Kidney (tissue), 14 donors: Measurements from ENCODE around the gene BCL3. TPM values are rescaled to one million over a fixed set of nuclear protein-coding genes. Genes with fewer than 3 reads are reported as not detected.

Experiments
- DNase-seq, 5 donors: peaks; one replicate each; pipeline ENCODE4 v3.0.0-alpha.2; 2013 to 2020
- FAIRE-seq: peaks from 2 replicates; lab custom pipeline; 2012; peaks lifted over from hg19 to GRCh38; lab: Jason Lieb, UNC
- H3K27ac ChIP-seq, 2 donors: one replicate each; pipeline ENCODE4 v1.7.0; 2013; ENCODE audit warnings: low read depth in 2 of 2, low read length in 2 of 2, inconsistent platforms in 1 of 2
- H3K27me3 ChIP-seq: one replicate; pipeline ENCODE4 v1.7.1; 2013; ENCODE audit warnings: low read length, inconsistent platforms; ENCODE audit not compliant: control insufficient read depth, insufficient read depth
- H3K36me3 ChIP-seq, 3 donors: one replicate each; pipeline versions ENCODE4 v1.7.0 to v1.7.1; 2013; ENCODE audit warnings: low read length in 3 of 3, control low read depth in 1 of 3, inconsistent platforms in 1 of 3; ENCODE audit not compliant: insufficient read depth in 3 of 3, control insufficient read depth in 2 of 3
- H3K4me1 ChIP-seq, 3 donors: one replicate each; pipeline versions ENCODE4 v1.7.0 to v1.7.1; 2013; ENCODE audit warnings: low read length in 3 of 3, inconsistent platforms in 1 of 3, low read depth in 1 of 3; ENCODE audit not compliant: control insufficient read depth in 2 of 3, insufficient read depth in 2 of 3
- H3K4me3 ChIP-seq, 3 donors: one replicate each; pipeline versions ENCODE4 v1.7.0 to v1.8.1; 2013; ENCODE audit warnings: low read length in 3 of 3, control low read depth in 1 of 3, inconsistent platforms in 1 of 3
- H3K9ac ChIP-seq, 3 donors: one replicate each; pipeline versions ENCODE4 v1.7.0 to v1.7.1; 2013; ENCODE audit warnings: low read length in 3 of 3, control low read depth in 1 of 3, inconsistent platforms in 1 of 3
- H3K9me3 ChIP-seq, 3 donors: one replicate each; pipeline versions ENCODE4 v1.7.0 to v1.7.1; 2013; ENCODE audit warnings: low read length in 3 of 3, control low read depth in 1 of 3, inconsistent platforms in 1 of 3; ENCODE audit not compliant: control insufficient read depth in 2 of 3, insufficient read depth in 1 of 3
- CTCF ChIP-seq: IDR thresholded peaks from 3 replicates; pipeline ENCODE4 v1.5.1; 2012; ENCODE audit warnings: mild to moderate bottlenecking, moderate library complexity, borderline replicate concordance; ENCODE audit not compliant: insufficient read depth; ENCODE audit errors: extremely low read depth
- intact Hi-C: fragments of 100-400 bp; cut with DNase I; formaldehyde crosslinking; loops from one replicate; pipeline ENCODE4 v1.11.1; 2022
- polyA plus RNA-seq: library from polyadenylated mRNA; stranded (reverse); fragments of 350-450 nt; fragmentation: Illumina TruSeq; extraction: RNeasy Lipid Tissue Mini Kit (QIAGEN cat#74804); gene quantifications from one replicate; pipeline ENCODE4 v1.2.3, GENCODE V29; 2014; ENCODE audit warnings: low read depth, low replicate concordance; ENCODE audit not compliant: insufficient read depth
- total RNA-seq: library from RNA; stranded (reverse); fragmentation: NEBNext Ultra II Directional; extraction: Animal tissue kit (Norgen Biotek cat#: 25700); gene quantifications from one replicate; pipeline ENCODE4 v1.2.1, GENCODE V29; 2021
- donor health status: control.
- donor health status: control.
- donor health status: control.
- donor health status: control.
- donor health status: control.
- donor health status: DM: yes; HTN: yes; CAD: no.
- donor health status: Normal renal cell carcinoma (clear cell type).

The BCL3 gene
- total and polyA plus RNA-seq, 2 donors from 2014 or later, result 23.2 to 86.8 TPM

DNA sequence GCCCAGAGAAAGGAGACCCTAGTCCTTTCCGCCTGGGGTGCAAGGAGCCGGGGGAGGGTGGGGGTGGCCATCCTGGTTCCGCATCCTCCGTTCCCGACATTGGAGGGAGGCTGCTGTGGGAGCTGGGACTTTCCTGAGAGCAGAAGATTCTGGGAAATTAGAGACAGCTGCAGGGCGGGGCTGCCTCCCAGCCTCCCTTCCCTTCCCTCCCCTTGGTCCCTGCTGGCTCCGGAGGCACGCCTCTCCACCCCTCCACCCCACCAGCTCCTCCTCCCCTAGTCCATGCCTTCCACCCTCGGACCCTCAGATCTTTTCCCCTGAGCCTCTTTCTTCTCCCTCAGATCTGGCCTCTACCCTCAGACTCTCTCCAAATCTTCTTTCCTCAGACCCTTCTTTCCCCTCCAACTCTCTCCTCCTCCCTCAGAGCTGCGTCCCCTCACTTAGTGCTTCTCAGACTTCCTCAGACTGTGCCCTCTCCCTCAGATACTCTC is 3.1 kb upstream of the BCL3 start:
- Histone ChIP-seq H3K9me3 (no peaks in the 10 kb centered on the region), H3K4me3 (no peak overlapping the region), H3K27me3 (no peaks in the 10 kb centered on the region), H3K36me3 (no peaks in the 10 kb centered on the region), H3K4me1 (peaks cover 0 to 28% (median 23%) of the 10 kb centered on the region in 3 donors), H3K27ac (peak overlapping the region; percentile 73 to 96), H3K9ac (peak overlapping the region in 1 of 3 donors; percentile 51)
- DNase-seq, result peak in 3 of 5 donors; percentile 56 to 94 (median 60)
- intact Hi-C loops, result no loop called here
- FAIRE-seq, result no peak
- TF ChIP-seq CTCF, result no peak

GRCh38 chr19:44745887-44746600 is 2.5 kb upstream of the BCL3 start:
- H3K9ac ChIP-seq, result peak overlapping the region in 1 of 3 donors; percentile 19
- FAIRE-seq (no peak), DNase-seq (no peak)
- H3K27me3 ChIP-seq, result no peaks in the 10 kb centered on the region
- H3K4me3 ChIP-seq, result no peak overlapping the region
- intact Hi-C loops, result no loop called here
- peaks cover 0 to 34% (median 23%) of the 10 kb centered on the region in 3 donors for H3K4me1 ChIP-seq
- no peak for TF ChIP-seq CTCF
- peak overlapping the region; percentile 88 to 96 for H3K27ac ChIP-seq
- no peaks in the 10 kb centered on the region for H3K9me3 ChIP-seq
- peaks cover 0 to under 1% (median 0%) of the 10 kb centered on the region in 3 donors for H3K36me3 ChIP-seq

DNA sequence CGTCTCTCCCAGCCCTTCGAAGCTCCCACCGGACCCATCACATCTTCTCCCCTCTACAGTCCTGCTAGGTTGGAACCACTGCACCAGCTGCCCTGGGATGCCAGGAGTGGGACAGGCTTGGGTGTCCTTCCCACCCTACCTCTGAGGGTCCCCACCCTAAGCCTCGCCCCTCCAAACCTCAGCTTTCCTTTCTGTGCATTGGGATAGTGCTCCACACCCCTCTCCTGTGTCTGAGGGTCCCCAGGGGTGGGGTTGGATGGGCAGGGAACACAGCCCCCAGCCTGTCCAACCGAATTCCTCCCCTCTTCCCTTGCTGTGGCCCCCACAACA is 1.9 kb upstream of the BCL3 start:
- Histone ChIP-seq H3K4me3 (peak overlapping the region in 1 of 3 donors; percentile 43), H3K36me3 (peaks cover 0 to 3% (median 0%) of the 10 kb centered on the region in 3 donors), H3K9ac (peak overlapping the region in 1 of 3 donors; percentile 73), H3K27ac (peak overlapping the region; percentile 88 to 96), H3K9me3 (no peaks in the 10 kb centered on the region), H3K27me3 (no peaks in the 10 kb centered on the region), H3K4me1 (peaks cover 0 to 38% (median 18%) of the 10 kb centered on the region in 3 donors)
- DNase-seq, result peak in 2 of 5 donors; percentile 50 to 69
- intact Hi-C loops, result no loop called here
- FAIRE-seq, result no peak
- TF ChIP-seq CTCF, result no peak
